HL-60 (cell line): ENCODE results near the gene GTF3C6.
A peak's percentile ranks its signal among the peaks of the same experiment; 100 is the strongest.
"Not testable (repeated sequence)": the region's sequence is repeated elsewhere in the genome, so short reads cannot be mapped to it uniquely, and the experiment has no call there.

Experiments used
- DNase-seq, 2 experiments: peaks; one replicate each; pipeline ENCODE4 v3.0.0-alpha.2; 2010 to 2020; ENCODE audit warnings: low read depth in 1 of 2, low spot score in 1 of 2
- H3K27ac ChIP-seq: fragments of 250-450 bp; sonication (Bioruptor Pico); replicated peaks from 2 replicates; pipeline ENCODE4 v1.5.1; 2020; ENCODE audit warnings: mild to moderate bottlenecking, moderate library complexity
- H3K27me3 ChIP-seq: fragments of 250-450 bp; sonication (Bioruptor Pico); 2 replicates; pipeline ENCODE4 v1.5.1; 2021; ENCODE audit warnings: mild to moderate bottlenecking, moderate library complexity; ENCODE audit not compliant: insufficient read depth, poor library complexity, severe bottlenecking
- H3K4me3 ChIP-seq: replicated peaks from 2 replicates; pipeline ENCODE4 v1.5.1; 2011; ENCODE audit warnings: mild to moderate bottlenecking, control low read depth, low read length; ENCODE audit not compliant: insufficient read depth
- GABPA ChIP-seq: IDR thresholded peaks from 2 replicates; pipeline ENCODE4 v1.6.1; 2012; ENCODE audit warnings: low read depth
- POLR2AphosphoS5 ChIP-seq: IDR thresholded peaks from 2 replicates; pipeline ENCODE4 v1.6.1; 2012; ENCODE audit warnings: low read depth
- SPI1 ChIP-seq: IDR thresholded peaks from 2 replicates; pipeline ENCODE4 v1.6.1; 2012; ENCODE audit warnings: low read depth, mild to moderate bottlenecking, borderline replicate concordance
- TF ChIP-seq, protein P1 (sequence below): IDR thresholded peaks from one replicate; pipeline ENCODE4 v1.5.1; 2011; ENCODE audit warnings: low read length, control low read depth, inconsistent platforms; ENCODE audit not compliant: insufficient read depth
- TF ChIP-seq, protein P2 (sequence below): IDR thresholded peaks from 2 replicates; pipeline ENCODE4 v1.6.1; 2012; ENCODE audit warnings: low read depth; ENCODE audit not compliant: insufficient replicate concordance

GTF3C6 gene

GRCh38 chr6:111011360-111012142 is 53.0 kb downstream of the GTF3C6 start:
- Histone ChIP-seq H3K27me3 (no peaks in the 10 kb centered on the region), H3K27ac (no peak overlapping the region), H3K4me3 (no peak overlapping the region)
- DNase-seq: peak in 1 of 2 experiments; percentile 36
- TF ChIP-seq, protein P1, sequence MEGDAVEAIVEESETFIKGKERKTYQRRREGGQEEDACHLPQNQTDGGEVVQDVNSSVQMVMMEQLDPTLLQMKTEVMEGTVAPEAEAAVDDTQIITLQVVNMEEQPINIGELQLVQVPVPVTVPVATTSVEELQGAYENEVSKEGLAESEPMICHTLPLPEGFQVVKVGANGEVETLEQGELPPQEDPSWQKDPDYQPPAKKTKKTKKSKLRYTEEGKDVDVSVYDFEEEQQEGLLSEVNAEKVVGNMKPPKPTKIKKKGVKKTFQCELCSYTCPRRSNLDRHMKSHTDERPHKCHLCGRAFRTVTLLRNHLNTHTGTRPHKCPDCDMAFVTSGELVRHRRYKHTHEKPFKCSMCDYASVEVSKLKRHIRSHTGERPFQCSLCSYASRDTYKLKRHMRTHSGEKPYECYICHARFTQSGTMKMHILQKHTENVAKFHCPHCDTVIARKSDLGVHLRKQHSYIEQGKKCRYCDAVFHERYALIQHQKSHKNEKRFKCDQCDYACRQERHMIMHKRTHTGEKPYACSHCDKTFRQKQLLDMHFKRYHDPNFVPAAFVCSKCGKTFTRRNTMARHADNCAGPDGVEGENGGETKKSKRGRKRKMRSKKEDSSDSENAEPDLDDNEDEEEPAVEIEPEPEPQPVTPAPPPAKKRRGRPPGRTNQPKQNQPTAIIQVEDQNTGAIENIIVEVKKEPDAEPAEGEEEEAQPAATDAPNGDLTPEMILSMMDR: peak; percentile 8
- TF ChIP-seq, protein P2, sequence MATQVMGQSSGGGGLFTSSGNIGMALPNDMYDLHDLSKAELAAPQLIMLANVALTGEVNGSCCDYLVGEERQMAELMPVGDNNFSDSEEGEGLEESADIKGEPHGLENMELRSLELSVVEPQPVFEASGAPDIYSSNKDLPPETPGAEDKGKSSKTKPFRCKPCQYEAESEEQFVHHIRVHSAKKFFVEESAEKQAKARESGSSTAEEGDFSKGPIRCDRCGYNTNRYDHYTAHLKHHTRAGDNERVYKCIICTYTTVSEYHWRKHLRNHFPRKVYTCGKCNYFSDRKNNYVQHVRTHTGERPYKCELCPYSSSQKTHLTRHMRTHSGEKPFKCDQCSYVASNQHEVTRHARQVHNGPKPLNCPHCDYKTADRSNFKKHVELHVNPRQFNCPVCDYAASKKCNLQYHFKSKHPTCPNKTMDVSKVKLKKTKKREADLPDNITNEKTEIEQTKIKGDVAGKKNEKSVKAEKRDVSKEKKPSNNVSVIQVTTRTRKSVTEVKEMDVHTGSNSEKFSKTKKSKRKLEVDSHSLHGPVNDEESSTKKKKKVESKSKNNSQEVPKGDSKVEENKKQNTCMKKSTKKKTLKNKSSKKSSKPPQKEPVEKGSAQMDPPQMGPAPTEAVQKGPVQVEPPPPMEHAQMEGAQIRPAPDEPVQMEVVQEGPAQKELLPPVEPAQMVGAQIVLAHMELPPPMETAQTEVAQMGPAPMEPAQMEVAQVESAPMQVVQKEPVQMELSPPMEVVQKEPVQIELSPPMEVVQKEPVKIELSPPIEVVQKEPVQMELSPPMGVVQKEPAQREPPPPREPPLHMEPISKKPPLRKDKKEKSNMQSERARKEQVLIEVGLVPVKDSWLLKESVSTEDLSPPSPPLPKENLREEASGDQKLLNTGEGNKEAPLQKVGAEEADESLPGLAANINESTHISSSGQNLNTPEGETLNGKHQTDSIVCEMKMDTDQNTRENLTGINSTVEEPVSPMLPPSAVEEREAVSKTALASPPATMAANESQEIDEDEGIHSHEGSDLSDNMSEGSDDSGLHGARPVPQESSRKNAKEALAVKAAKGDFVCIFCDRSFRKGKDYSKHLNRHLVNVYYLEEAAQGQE: no peak
- TF ChIP-seq POLR2AphosphoS5 (no peak), GABPA (no peak), SPI1 (0 out of 2 replicates have a peak, but pooled peaks have one; percentile 33)

DNA sequence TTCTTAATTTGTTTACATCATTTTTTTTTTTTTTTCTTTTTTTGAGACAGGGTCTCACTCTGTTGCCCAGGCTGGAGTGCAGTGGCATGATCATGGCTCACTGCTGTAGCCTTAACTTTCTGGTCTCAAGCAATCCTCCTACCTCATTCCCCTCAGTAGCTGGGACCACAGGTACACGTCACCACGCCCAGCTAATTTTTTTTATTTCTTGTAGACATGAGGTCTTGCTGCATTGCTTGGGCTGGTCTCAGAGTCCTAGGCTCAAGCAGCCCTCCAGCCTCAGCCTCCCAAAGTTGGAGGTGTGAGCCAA is 53.6 kb downstream of the GTF3C6 start:
- TF ChIP-seq SPI1 (no peak), POLR2AphosphoS5 (no peak), GABPA (no peak)
- TF ChIP-seq, protein P2: no peak
- TF ChIP-seq, protein P1: no peak
- H3K4me3 ChIP-seq: no peak overlapping the region
- DNase-seq: no peak
- no peak overlapping the region for H3K27ac ChIP-seq
- H3K27me3 ChIP-seq: no peaks in the 10 kb centered on the region

GRCh38 chr6:111012520-111012919 is 54.0 kb downstream of the GTF3C6 start:
- H3K27me3 ChIP-seq, H3K27ac ChIP-seq, DNase-seq: not testable (repeated sequence)

GRCh38 chr6:111013144-111013915 is 54.8 kb downstream of the GTF3C6 start:
- DNase-seq: no peak
- no peak overlapping the region for H3K27ac ChIP-seq
- no peak overlapping the region for H3K4me3 ChIP-seq
- no peak for TF ChIP-seq SPI1
- TF ChIP-seq, protein P2: no peak
- no peak for TF ChIP-seq POLR2AphosphoS5
- TF ChIP-seq, protein P1: no peak
- no peak for TF ChIP-seq GABPA
- no peaks in the 10 kb centered on the region for H3K27me3 ChIP-seq

More at GRCh38 chr6:111012520-111012919, 54.0 kb downstream of the GTF3C6 start:
- H3K4me3 ChIP-seq: not testable (repeated sequence)
